Effector CD8-positive, alpha-beta T cell (primary cell): ENCODE measurements around the gene DNER.

Experiments used
- DNase-seq: peaks from one replicate; lab custom pipeline; 2025; lab: John Stamatoyannopoulos, UW

Gene DNER

GRCh38 chr2:229434187-229434586 is 280.2 kb downstream of the DNER start:
- DNase-seq = no peak

- DNase-seq = no peak
Measured at GRCh38 chr2:229433351-229433750, 281.0 kb downstream of the DNER start.

- DNase-seq = no peak
Measured at GRCh38 chr2:229431327-229431954, 282.9 kb downstream of the DNER start.

GRCh38 chr2:229429589-229429988 is 284.8 kb downstream of the DNER start:
- DNase-seq = no peak

- no peak for DNase-seq
Measured at GRCh38 chr2:229426464-229426863, 287.9 kb downstream of the DNER start.

GRCh38 chr2:229425598-229425997 is 288.8 kb downstream of the DNER start:
- no peak for DNase-seq

GRCh38 chr2:229422063-229422462 is 292.3 kb downstream of the DNER start:
- no peak for DNase-seq

- no peak for DNase-seq
Measured at GRCh38 chr2:229419158-229419557, 295.2 kb downstream of the DNER start.

- DNase-seq = no peak
Measured at GRCh38 chr2:229417916-229418315, 296.4 kb downstream of the DNER start.

- DNase-seq = no peak
Measured at GRCh38 chr2:229417176-229417575, 297.2 kb downstream of the DNER start.

- no peak for DNase-seq
Measured at GRCh38 chr2:229416116-229416694, 298.1 kb downstream of the DNER start.

GRCh38 chr2:229414631-229415030 is 299.7 kb downstream of the DNER start:
- DNase-seq = no peak

- DNase-seq = no peak
Measured at GRCh38 chr2:229412686-229413085, 301.7 kb downstream of the DNER start.

GRCh38 chr2:229410946-229411345 is 303.4 kb downstream of the DNER start:
- DNase-seq = no peak

- no peak for DNase-seq
Measured at GRCh38 chr2:229410264-229410663, 304.1 kb downstream of the DNER start.

GRCh38 chr2:229409751-229410181 is 304.6 kb downstream of the DNER start:
- DNase-seq = no peak

GRCh38 chr2:229408962-229409361 is 305.4 kb downstream of the DNER start:
- no peak for DNase-seq

- DNase-seq = no peak
Measured at GRCh38 chr2:229408356-229408755, 306.0 kb downstream of the DNER start.

GRCh38 chr2:229407170-229407569 is 307.2 kb downstream of the DNER start:
- no peak for DNase-seq

GRCh38 chr2:229405796-229406195 is 308.6 kb downstream of the DNER start:
- no peak for DNase-seq

- no peak for DNase-seq
Measured at GRCh38 chr2:229403296-229403695, 311.1 kb downstream of the DNER start.

GRCh38 chr2:229401171-229401865 is 313.0 kb downstream of the DNER start:
- DNase-seq = no peak

- no peak for DNase-seq
Measured at GRCh38 chr2:229393926-229394325, 320.4 kb downstream of the DNER start.
